ENCODE data around the gene RFLNA.
"Not testable (repeated sequence)": the region's sequence is repeated elsewhere in the genome, so short reads cannot be mapped to it uniquely, and the experiment has no call there.

RFLNA gene

DNA sequence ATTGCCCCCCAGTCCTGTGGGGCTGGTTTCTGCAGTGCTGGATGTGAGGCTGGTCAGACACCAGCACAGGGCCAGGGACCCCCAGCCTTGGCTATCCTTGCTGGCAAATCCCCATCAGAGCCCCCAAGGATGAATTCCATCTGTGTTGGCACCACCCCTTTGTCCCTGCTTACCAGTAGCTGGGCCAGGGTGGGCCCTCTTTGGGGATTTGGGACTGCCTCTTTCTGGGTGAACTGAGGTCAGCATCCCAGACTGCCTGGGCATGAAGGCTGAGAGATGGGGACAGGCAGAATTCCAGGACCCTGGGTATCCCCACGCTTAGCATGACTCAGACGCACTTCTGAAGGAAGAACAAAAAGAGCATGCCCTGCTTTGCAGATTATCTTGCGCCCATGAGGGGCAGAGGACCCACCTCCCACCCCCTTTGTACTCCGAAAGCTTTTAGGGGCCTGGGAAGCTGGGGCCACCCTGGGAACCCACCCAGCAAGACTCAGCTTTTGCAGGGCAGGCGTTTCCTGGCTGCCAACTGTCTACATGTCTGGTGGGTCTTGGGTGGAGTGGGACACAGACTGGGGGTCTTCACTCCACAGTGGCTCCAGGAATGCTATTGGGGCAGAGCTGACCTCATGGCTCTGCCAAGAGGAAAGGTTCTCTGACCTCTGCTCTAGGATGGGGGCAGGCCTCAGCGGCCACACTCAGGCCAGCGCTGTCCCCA lies 26.8 kb downstream of the RFLNA start:
- peak in 1 of 2 donors; percentile 12 for DNase-seq

DNA sequence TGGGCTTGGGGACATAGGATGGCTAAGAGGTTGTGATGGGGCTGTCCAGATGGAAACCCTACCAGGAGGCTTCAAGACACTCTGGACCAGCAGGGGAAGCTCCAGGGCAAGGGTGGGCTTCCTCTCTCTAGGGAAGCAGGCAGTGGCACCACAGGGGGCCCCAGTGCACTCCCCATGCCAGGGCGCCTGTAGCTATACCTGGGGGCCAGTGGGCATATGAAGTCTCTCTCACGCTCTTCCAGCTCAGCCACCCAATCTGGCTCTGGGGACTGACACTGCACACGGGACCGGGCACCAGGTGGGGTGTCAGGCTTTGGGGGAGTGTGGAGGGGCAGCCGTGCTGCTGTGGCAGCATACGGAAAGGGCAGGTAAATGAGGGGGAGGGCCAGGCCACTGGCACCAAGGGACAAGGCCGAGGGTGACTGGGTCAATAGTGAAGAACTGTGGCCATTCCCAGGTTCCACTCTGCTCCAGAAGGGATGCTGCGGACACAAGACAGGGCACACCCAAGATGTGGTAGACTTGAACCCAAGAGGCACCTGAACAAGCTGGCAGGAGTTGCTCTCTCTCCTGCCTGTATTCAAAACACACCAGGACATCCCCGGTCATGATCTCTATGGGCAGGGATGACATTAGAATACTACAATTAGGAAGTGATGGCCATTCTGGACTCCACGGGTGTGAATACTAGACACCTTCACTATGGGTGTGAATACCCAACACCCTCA lies 27.5 kb downstream of the RFLNA start:
- DNase-seq = no peak

DNA sequence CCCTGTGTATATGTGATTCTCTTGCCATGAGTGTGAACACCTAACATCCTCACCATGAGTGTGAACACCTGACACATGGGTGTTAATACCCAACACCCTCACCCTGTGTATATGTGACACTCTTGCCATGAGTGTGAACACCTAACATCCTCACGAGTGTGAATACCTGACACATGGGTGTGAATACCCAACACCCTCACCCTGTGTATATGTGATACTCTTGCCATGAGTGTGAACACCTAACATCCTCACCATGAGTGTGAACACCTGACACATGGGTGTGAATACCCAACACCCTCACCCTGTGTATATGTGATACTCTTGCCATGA lies 28.1 kb downstream of the RFLNA start:
- DNase-seq = not testable (repeated sequence)

DNA sequence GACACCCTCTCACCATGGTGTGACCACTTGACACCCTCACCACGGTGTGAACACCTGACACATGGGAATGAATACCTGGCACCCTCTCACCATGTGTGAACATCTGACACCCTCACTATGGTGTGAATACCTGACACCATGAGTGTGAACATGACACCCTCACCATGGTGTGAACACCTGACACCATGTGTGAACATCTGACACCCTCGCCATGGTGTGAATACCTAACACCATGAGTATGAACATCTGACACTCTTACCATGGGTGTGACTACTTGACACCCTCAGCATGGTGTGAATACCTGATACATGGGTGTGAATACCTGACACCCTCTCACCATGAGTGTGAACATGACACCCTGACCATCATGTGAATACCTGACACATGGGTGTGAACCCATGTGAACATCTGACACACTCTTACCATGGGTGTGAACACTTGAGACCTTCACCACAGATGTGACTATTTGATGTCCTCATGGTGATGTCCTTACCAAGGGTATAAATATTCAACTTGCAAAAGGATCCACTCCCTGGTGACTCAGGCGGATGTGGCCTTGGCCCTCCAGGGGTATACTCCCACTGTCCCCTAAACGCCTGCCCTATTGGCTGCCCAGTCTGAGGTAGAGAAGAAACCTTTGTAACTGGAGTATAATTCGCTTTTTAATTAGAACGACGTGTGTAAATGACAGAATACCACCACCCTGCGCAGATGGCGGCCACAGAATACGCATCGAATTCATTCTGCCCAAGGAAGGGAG lies 29.1 kb downstream of the RFLNA start:
- no peak for DNase-seq

DNA sequence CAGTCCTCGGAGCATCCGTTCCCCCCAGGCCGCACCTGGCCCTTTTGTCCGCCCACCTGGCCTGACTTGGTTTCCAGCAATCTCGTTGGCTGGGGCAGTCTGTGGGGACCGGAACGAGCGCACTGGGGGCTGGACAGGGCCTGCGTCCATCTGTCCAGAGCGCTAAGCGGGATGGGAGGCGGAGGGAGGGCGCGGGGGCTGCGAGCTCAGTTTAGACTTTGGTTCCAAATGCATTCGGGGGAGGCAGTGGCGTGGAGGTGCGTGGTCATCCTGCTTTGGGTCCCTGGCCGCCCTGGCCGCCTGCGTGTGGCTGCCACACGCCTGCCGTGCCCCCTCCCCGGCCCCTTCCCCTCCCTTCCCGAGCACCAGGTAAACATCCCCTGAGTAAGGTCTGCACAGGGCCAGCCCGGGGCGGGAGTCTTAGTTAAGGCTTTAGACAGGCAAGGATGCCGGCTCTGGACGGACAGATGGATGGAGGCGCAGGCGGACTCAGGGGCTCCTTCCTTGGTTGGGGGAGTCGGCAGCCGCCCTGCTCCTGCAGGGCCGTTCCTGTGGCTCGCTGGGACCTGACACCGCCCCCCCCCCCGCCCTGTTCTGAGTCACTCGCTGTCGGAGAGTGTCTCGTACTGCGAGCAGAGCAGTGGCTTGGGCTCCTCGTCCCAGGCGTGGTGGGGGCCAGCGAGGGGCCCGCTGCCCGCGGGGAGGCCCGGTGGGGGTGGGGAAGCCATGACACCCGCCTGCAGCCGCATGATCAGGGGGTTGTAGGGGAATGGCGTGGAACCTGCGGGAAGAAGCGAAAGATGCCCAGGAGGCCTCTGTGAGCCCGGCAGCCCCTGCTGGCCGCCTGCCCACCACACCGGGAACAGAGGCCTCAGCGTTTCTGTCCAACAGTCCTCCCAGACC lies 30.2 kb downstream of the RFLNA start:
- DNase-seq = no peak

DNA sequence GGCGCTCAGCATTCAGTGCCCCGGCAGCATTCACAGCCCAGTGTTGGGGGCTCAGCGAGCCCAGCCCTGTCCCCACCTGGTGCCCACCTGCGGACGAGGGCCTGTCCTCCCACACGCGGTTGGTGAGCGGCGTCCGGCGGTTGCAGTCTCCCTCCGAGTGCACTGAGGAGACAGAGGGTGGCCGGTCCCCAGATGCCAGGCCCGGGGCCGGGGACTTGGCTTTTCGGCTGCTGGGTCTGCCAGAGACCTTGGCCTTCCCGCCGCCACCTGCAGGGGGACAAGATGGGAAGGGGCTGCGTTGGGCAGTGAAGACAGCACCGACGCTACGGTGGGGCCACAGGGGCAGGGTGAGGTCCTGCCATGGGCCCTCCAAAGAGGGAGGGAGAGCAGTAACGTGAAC lies 31.2 kb downstream of the RFLNA start:
- no peak for DNase-seq

DNA sequence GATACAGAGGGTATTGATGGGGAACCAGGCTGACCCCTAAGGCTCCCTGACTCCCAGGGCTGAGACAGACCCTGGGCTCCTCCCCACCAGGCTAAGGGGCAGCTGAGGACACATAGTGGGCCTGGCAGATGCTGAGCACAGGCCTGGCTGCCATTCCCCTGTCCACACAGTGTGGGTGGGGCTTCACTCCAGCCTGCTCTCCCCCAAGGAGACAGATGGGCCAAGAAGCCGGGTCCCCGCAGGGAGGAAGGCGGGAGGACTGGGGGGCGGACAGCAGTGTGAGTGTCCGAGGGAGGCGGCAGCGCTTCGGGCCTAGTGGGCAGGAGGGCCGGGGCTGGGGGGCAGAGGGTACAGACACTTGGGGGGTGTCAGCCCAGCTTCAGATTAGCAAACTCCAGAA lies 32.0 kb downstream of the RFLNA start:
- DNase-seq = no peak

DNA sequence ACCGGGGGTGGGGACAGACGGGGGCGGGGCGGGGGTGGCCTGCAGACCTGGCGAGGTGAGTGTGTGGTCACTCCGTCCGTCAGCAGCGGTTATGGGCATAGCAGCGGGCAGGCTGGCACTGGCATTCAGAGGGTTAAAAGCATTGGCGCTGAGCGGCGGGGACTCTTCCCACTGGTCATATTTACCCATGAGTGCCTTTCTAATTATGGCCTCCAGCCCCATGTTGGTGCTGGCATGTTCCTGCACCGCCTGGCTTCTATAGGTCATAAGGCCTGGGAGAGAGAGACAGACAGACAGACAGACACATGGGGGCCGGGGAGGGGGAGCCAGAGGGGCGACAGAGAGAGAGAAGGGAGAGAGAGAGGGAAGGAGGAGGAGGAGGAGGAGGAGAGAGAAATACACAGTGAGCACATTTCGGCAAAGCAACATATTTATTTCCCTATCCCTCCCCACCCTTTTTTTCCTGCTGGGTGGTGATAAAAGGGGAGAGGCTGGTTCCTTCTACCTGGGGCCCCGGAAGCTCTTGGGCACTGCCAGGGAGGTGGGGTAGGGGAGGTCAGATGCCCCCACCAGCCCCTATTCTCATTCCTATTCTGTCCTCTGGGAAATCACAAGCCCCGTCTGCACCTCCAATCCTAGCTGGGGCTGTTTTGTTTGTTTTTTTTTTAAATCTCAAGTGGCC lies 32.6 kb downstream of the RFLNA start:
- DNase-seq = no peak

DNA sequence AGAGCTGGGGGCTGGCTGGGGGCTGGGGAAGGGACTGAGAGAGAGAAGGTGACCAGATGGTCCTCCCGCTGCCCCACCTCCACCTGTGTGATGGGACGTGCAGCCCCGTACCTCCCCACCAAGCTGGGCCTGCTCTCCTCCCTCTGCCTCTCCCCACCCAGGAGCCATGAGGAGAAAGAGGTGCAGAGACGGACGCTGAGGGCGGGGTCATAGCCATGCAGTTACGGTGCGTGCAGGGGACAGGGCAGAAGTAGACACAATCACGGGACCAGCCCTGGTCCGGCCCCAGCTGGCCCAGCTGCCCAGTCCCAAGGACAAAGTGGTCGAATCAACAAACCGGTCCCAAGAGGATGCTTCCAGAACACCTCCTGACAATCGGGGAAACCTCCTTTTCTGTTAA lies 33.2 kb downstream of the RFLNA start:
- DNase-seq = no peak

DNA sequence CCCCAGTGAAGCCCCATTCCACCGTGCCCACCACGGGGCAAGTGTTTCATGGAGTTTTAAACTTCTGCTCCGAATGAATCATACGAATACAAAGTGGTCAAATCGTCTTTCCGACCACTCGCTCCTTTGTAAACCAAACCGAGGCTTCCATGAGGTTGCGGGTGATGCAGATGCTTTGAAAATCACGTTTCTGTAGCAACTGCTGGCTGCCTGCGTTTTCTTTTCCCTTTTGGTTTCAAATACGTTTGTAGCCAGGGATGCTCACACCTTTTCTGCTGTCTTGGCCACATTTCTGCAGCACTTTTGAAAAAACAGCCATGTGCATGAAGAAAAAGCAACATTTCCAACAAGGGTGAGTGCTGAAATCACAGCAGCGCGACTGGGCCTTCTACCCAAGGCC lies 33.7 kb downstream of the RFLNA start:
- no peak for DNase-seq

DNA sequence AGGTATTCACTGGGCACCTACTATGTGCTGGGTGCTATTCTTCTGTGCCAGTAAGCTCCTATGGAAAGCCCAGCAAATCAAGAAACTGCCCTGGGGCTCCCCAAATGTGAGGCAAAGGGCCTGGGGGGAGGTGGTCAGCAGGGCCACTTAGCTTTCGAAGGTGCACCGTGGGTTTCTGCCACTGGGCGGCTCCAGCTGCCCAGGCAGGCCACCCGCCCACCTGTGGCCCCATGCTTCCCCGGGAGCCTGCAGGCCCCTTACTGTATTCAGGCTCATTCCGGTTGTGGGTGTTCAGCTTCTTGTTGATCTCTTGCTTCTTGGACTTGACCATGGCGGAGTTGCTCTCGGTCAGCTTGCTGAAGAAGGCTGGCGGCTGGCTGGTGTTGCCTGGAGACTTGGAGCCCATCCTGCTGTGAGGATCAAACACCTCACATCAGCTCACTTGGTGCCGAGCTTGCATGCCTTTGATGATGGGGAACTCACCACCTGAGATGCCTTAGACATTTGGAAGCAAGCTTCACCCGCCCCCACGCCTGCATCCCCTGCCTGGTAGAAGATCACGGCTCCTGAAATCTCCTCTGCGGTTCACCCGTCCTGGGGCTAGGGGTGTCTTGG lies 37.3 kb downstream of the RFLNA start:
- DNase-seq = no peak

DNA sequence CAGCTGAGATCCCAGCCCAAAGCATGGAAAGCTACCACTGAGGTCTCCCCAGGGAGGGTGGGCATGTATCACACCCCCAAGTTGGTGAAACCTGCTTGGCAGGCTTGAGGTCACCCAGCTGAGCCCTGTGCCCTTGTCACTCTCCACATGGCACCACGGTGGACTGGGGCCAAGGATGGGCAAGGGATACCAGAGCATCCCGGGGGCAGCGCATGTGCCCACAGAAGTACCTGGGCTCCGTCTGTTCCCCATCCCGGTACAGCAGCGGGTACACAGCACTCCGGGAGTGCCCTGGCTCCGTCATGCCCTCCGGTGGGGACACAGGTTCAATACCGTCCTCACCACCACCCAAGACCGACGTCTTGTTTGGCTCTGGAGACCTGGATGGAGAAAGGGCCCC lies 38.0 kb downstream of the RFLNA start:
- DNase-seq = no peak

DNA sequence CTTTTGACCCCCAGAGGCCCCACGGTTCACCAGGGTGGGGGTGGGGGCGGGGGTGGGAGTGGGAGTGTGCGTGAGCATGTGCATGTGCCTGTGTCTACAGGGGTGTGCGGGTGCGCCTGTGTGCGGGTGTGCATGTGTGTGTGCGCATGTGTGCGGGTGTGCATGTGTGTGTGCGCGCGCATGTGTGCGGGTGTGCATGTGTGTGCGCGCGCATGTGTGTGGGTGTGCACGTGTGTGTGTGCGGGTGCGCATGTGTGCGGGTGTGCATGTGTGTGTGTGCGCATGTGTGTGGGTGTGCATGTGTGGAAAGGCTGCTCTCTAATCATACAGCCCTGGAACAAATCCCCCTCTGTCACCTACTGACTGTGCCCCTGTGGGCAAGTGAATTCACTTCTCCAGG lies 38.8 kb downstream of the RFLNA start:
- no peak for DNase-seq

DNA sequence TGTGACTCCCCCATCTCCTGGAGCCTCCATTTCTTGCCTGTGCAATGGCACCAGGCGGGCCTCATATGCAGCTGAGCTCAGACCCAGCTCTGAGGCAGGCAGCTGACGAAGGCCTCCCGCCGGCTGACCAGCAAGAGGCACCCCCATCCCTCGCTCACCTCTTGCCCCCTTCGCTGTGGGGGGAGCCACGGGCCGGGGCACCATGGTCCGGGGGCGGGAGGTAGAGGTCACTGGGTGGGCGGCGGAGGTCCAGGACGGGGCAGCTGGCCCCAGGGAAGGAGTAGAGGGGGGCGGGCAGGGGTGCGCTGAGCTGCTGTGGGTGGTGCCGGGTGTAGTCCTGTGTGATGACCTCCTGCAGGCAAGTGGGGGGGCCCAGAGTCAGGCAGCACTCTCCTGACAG lies 39.4 kb downstream of the RFLNA start:
- no peak for DNase-seq

DNA sequence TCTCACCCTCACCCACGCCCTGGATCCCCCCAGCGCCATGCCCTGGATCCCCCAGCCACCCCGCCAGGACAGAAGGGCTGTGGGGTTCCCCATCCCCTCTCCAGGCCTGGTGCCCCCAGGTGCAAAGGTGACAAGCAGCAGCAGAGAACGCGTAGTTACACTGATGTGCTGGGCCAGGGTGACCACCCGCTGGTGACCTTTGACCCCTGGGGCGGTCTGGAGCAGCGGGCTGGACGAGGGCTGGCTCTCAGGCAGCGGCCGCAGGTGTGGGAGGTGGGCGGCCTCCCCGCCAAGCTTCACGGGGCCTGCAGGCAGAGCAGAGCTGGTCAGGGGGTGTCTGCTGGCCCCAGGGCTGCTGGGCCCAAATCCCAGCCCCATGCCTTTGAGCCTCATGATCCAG lies 40.1 kb downstream of the RFLNA start:
- DNase-seq = no peak

DNA sequence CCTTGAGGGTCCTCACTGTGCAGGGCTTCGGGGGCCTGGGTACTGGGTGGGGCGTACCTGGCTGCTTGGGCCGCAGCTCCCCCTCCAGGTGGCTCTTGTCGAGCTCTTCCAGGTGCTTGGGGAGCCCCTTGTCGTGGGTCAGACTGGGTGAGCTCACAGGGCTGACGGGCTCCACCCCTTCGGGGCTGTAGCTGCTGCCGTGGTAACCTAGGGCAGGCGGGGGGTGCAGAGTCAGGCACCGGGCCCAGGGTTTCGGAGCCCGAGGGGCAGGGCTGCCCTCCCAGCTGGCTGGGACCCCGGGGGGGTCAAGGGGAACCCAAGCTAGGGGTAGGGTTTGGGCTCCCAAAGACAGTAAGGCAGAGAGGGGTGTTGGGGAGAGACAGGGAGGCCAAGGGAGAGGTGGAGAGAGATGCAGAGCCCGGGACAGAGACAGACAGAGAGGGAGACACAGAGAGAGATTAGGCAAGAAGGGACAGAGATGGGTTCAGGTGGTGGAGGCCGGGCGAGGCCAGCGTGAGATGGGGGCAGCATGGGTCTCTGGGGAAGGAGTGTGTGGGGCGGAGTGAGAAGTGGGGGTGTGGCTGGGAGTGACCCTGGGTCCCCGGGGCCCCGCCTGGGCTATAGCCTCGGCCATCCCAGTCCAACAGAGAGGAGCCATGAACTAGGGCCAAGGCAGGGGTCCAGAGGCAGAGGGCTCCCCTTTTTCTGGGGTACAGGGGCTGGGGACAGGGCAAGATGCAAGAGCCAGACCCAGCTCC lies 40.7 kb downstream of the RFLNA start:
- no peak for DNase-seq

DNA sequence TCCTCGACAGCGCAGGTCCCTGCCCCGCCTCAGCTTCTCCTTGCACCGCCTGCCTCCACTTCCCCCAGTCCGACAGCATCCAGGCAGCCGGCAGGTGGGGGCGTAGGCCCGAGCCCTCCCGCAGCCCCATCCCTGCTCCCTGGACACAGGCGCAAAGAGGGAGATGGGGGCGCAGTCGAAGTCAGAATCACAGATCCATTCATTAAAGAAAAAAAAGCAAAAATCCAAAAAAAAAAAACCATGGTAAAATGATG lies 41.2 kb downstream of the RFLNA start:
- DNase-seq = no peak

DNA sequence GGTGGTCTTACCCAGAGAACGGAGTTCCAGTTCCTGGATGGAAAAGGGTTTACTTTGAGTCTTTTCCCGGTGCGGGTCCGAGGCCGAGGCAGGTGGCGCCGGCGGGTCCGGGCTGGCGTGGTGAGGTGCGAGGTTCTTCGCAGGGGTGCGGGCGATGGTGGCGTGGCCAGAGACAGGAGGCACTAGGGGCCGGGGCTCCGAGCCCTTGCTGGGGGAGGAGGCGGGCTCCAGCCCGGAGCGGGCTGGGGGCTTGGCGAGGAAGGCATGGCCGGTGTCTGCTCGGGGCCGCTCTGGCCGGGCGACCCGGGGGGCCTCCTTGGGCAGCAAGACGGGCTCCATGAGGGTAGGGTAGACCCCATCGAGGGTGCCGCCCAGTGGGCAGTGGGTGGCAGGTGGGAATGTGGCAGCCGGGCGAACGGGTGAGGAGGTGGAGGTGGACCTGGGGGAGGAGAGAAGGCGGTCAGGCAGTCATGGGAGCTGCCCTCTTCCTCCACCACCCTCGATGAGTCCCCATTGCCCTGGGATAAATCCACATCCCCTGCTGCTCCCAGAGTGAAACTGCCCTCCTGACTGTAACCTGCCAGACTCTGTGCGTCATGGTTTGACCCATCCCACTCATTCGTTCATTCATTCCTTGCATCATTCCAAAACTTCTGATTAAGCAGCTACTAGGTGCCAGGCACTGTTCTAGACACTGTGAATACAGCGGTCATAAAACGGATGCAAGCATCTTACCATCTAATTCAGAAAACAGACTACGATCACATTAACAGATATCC lies 42.0 kb downstream of the RFLNA start:
- no peak for DNase-seq

DNA sequence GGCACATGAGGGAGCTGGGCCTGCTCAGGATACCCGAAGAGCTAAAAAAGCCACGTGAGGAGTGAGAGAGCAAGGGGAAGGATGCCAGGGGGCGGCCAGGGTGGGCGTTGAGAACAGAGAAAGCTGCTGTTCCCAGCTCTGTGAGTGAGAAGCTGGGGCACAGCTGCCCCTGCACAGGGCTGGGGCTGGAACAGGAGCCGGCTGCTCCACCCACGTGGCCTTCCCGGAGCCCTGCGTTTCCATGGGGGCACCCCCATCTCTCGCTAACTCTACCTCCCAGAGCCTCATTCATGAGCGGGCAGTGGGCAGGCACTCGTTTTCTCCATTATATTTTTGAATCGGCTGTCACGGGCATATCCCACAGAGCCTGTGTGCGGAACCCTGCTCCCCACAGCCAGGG lies 42.7 kb downstream of the RFLNA start:
- DNase-seq = no peak

DNA sequence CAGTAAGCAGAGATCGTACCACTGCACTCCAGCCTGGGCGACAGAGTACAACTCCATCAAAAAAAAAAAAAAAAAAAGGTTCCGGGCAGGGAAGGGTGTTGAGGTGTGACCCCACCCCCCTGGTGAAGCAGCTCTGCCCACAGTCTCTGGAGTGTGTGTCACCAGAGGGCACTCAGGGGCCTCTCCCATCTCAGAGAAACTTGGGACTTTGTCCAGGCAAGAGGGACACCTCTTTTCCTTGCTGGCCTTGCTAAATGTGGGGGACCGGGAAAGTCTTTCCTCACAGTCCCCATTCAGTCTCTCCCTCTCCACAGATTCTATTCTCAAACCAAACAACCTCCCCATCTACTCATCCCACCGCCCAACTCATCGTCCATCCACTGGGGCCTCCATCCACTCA lies 43.6 kb downstream of the RFLNA start:
- no peak for DNase-seq

Measured in bone marrow (tissue), 2 donors.